ENCODE data around the gene CTNNA3. TPM values are rescaled to one million over a fixed set of nuclear protein-coding genes. Genes with fewer than 3 reads are reported as not detected.

Gene CTNNA3
- total RNA-seq, 4 donors from 2014 or later, result 1.2 to 7.1 (median 1.3) TPM

- ATAC-seq (ENCODE audit: low FRiP score) (no peak), DNase-seq (ENCODE audit: low spot score) (no peak)
- TF ChIP-seq, protein P1, sequence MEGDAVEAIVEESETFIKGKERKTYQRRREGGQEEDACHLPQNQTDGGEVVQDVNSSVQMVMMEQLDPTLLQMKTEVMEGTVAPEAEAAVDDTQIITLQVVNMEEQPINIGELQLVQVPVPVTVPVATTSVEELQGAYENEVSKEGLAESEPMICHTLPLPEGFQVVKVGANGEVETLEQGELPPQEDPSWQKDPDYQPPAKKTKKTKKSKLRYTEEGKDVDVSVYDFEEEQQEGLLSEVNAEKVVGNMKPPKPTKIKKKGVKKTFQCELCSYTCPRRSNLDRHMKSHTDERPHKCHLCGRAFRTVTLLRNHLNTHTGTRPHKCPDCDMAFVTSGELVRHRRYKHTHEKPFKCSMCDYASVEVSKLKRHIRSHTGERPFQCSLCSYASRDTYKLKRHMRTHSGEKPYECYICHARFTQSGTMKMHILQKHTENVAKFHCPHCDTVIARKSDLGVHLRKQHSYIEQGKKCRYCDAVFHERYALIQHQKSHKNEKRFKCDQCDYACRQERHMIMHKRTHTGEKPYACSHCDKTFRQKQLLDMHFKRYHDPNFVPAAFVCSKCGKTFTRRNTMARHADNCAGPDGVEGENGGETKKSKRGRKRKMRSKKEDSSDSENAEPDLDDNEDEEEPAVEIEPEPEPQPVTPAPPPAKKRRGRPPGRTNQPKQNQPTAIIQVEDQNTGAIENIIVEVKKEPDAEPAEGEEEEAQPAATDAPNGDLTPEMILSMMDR (IDR thresholded peaks at IDR 0.05), result no peak
Observed at GRCh38 chr10:66234872-66235271, 1461.1 kb downstream of the CTNNA3 start.

- ATAC-seq (ENCODE audit: low FRiP score), result no peak
- TF ChIP-seq, protein P1 (IDR thresholded peaks at IDR 0.05), result no peak
- DNase-seq (ENCODE audit: low spot score), result no peak
Observed at GRCh38 chr10:66228887-66229286, 1467.1 kb downstream of the CTNNA3 start.

- TF ChIP-seq, protein P1 (IDR thresholded peaks at IDR 0.05), result no peak
- DNase-seq (ENCODE audit: low spot score) (no peak), ATAC-seq (ENCODE audit: low FRiP score) (no peak)
Observed at GRCh38 chr10:66223656-66224055, 1472.3 kb downstream of the CTNNA3 start.

DNA sequence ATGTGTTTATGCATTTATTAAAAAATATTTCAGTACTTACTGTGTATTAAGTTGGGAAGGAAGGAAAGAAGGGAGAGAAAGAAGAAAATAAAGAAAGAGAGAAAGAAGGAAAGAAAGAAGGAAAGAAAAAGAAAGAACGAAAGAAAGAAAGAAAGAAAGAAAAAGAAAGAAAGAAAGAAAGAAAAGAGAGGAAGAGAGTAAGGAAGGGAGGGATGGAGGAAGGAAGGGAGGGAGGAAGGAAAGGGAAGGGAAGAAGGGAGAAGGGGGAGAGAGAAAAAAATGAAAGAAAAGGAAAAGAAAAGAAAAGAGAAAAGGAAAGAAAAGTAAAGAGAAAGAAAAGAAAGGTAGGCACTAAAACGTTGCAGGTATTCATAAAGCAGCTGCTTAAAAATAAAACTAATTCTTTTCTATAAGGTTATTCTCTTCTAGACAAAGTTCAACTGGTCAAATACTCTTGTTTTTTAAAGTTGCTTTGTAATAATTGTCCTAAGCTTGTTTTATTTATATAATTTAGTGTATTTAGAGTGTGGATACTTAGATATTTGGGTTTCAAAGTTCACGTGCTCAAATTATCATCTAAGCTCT is 1473.4 kb downstream of the CTNNA3 start:
- DNase-seq (ENCODE audit: low spot score), result no peak
- no peak for ATAC-seq (ENCODE audit: low FRiP score)
- TF ChIP-seq, protein P1 (IDR thresholded peaks at IDR 0.05), result no peak

GRCh38 chr10:66218981-66219587 is 1476.9 kb downstream of the CTNNA3 start:
- DNase-seq (ENCODE audit: low spot score) (no peak), ATAC-seq (ENCODE audit: low FRiP score) (no peak)
- TF ChIP-seq, protein P1 (IDR thresholded peaks at IDR 0.05), result no peak

DNA sequence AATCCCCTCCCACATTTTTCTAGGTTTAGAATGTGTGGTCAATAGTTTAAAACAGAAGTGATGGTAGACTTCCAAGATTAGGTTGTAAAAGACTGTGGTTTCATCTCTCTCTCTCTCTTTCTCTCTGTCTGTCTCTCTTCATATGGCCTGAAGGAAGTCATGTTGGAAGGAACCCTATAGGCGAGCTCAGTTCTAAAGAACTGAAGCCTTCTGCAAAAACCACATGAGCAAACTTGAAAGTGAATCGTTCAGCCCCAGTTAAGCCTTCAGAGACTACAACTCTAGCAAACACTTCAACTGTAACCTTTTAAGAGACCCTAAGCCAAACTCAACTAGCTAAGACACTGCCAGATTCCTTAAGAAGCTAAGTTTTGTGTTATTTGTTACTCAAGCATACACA is 1477.7 kb downstream of the CTNNA3 start:
- TF ChIP-seq, protein P1 (IDR thresholded peaks at IDR 0.05), result no peak
- no peak for ATAC-seq (ENCODE audit: low FRiP score)
- no peak for DNase-seq (ENCODE audit: low spot score)

- DNase-seq (ENCODE audit: low spot score), result no peak
- ATAC-seq (ENCODE audit: low FRiP score), result no peak
- TF ChIP-seq, protein P1 (IDR thresholded peaks at IDR 0.05), result no peak
Observed at GRCh38 chr10:66215920-66216319, 1480.1 kb downstream of the CTNNA3 start.

Measured in omental fat pad (tissue), 4 donors.